Ascending aorta (tissue), 2 donors: Measurements from ENCODE around the gene ATP5F1E. TPM values are rescaled to one million over a fixed set of nuclear protein-coding genes. Genes with fewer than 3 reads are reported as not detected.

Experiments used
- DNase-seq, 2 donors: peaks; one replicate each; pipeline ENCODE4 v3.0.0-alpha.2; 2019; ENCODE audit warnings: low spot score in 2 of 2
- H3K27ac ChIP-seq, 2 donors: fragments of 200-600 bp; sonication (generic); one replicate each; pipeline ENCODE4 v1.5.1; 2016 to 2017; ENCODE audit warnings: mild to moderate bottlenecking in 1 of 2
- H3K27me3 ChIP-seq: fragments of 200-600 bp; sonication (generic); one replicate; pipeline ENCODE4 v1.5.1; 2017
- H3K36me3 ChIP-seq, 2 donors: fragments of 200-600 bp; sonication (generic); one replicate each; pipeline ENCODE4 v1.5.1; 2016
- H3K4me1 ChIP-seq, 2 donors: fragments of 200-600 bp; sonication (generic); one replicate each; pipeline ENCODE4 v1.5.1; 2016 to 2017; ENCODE audit warnings: mild to moderate bottlenecking in 1 of 2
- H3K4me3 ChIP-seq, 2 donors: fragments of 200-600 bp; sonication (generic); one replicate each; pipeline ENCODE4 v1.5.1; 2016 to 2017; ENCODE audit warnings: mild to moderate bottlenecking in 1 of 2
- H3K9me3 ChIP-seq, 2 donors: fragments of 200-600 bp; sonication (generic); one replicate each; pipeline ENCODE4 v1.5.1; 2016
- CTCF ChIP-seq, 3 experiments: fragments of 200-600 bp in 2 of 3; fragments of 450-650 bp in 1 of 3; sonication (generic) in 2 of 3; IDR thresholded peaks; one replicate each; pipeline ENCODE4 v1.5.1; 2016 to 2019; ENCODE audit warnings: antibody characterized with exemption in 3 of 3, mild to moderate bottlenecking in 1 of 3, moderate library complexity in 1 of 3
- intact Hi-C: fragments of 100-400 bp; cut with DNase I; formaldehyde crosslinking; loops from one replicate; pipeline ENCODE4 v1.15.1; 2023
- total RNA-seq: library from RNA; depleted of rRNA; stranded (reverse); fragments of >200 nt; gene quantifications from one replicate; pipeline ENCODE4 v1.1.0, GENCODE V29; 2016

Gene ATP5F1E
- total RNA-seq, 1 donor from 2014 or later = 12.7 TPM

- Histone ChIP-seq H3K9me3 (no peaks in the 10 kb centered on the region), H3K4me3 (no peak overlapping the region), H3K4me1 (peaks cover 16 to 38% of the 10 kb centered on the region in 2 donors), H3K27ac (peak overlapping the region in 1 of 2 donors; percentile 88), H3K27me3 (no peaks in the 10 kb centered on the region), H3K36me3 (no peaks in the 10 kb centered on the region)
- DNase-seq = peak in 1 of 2 donors; percentile 38
- intact Hi-C loops = loop anchor here (5.0 kb wide), 1 partner anchor 33 kb away; the partner anchor contains the start of gene PRELID3B
- no peak for TF ChIP-seq CTCF (IDR thresholded peaks at IDR 0.05)
Measured at GRCh38 chr20:59008715-59009336, 23.3 kb downstream of the ATP5F1E start.

GRCh38 chr20:59007665-59008511, 24.2 kb downstream of the ATP5F1E start:
- Histone ChIP-seq H3K4me3 (peak overlapping the region; percentile 73 to 82), H3K36me3 (no peaks in the 10 kb centered on the region), H3K27me3 (no peaks in the 10 kb centered on the region), H3K9me3 (no peaks in the 10 kb centered on the region), H3K27ac (peak overlapping the region; percentile 88), H3K4me1 (peaks cover 16 to 38% of the 10 kb centered on the region in 2 donors)
- intact Hi-C loops = loop anchor here (1.0 to 5.0 kb wide), 4 partner anchors 23 to 100 kb away; partner anchors contain the start of genes NELFCD and PRELID3B
- no peak for TF ChIP-seq CTCF (IDR thresholded peaks at IDR 0.05)
- peak in 1 of 2 donors; percentile 79 for DNase-seq

- peak within 1 kb of the TSS; percentile 88 for H3K27ac ChIP-seq
- peaks cover 2% of the 10 kb centered on the region in 2 donors for H3K36me3 ChIP-seq
- no peaks in the 10 kb centered on the region for H3K27me3 ChIP-seq
- intact Hi-C loops = loop anchor here (1.0 to 5.0 kb wide), 4 partner anchors 24 to 99 kb away; partner anchors contain the start of genes NELFCD and PRELID3B
- peak within 1 kb of the TSS; percentile 73 to 82 for H3K4me3 ChIP-seq
- H3K4me1 ChIP-seq = peaks cover 16 to 38% of the 10 kb centered on the region in 2 donors
- TF ChIP-seq CTCF (IDR thresholded peaks at IDR 0.05) = no peak
- no peaks in the 10 kb centered on the region for H3K9me3 ChIP-seq
- peak in 1 of 2 donors; percentile 73 for DNase-seq
Measured at GRCh38 chr20:59006864-59007664, 25.1 kb downstream of the ATP5F1E start, which contains the start of gene CTSZ. CTSZ (minus strand) TSS chr20:59007254; CDS start chr20:59007128, 126 bp downstream.

- Histone ChIP-seq H3K36me3 (peaks cover 9% of the 10 kb centered on the region in 2 donors), H3K27ac (peak overlapping the region; percentile 88), H3K4me3 (peak overlapping the region; percentile 73 to 82), H3K9me3 (no peaks in the 10 kb centered on the region), H3K4me1 (peaks cover 16 to 37% of the 10 kb centered on the region in 2 donors), H3K27me3 (no peaks in the 10 kb centered on the region)
- intact Hi-C loops = loop anchor here (2.0 to 5.0 kb wide), 3 partner anchors 24 to 36 kb away; partner anchors contain the start of genes NELFCD and PRELID3B
- no peak for TF ChIP-seq CTCF (IDR thresholded peaks at IDR 0.05)
- DNase-seq = peak in 1 of 2 donors; percentile 66
Measured at GRCh38 chr20:59006167-59006863, 25.8 kb downstream of the ATP5F1E start.
